Measurements from ENCODE around the gene CMPK1.
A peak's percentile ranks its signal among the peaks of the same experiment; 100 is the strongest.
"Not testable (repeated sequence)": the region's sequence is repeated elsewhere in the genome, so short reads cannot be mapped to it uniquely, and the experiment has no call there.

CMPK1 gene

DNA sequence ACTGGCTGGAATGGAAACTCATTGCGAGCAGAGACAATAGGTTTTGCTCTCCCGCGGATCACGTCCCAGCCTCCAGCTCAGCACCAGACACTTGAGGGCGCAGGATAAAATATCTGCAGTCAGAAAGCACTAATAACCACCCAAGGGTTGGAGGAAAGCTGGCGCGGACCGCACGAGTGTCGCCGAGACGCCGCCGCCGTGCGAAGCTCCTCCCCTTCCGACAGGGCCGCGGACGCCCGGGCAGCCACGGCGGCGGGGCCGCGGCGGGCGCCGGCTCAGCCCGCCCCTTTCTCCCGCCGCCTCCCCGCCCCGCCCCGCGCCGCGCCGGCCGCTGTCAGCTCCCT lies at the start of gene CMPK1:
Gene CMPK1 (plus strand): TSS at position 213 of the 344 bp plus-strand sequence. CDS start 156 bp downstream, outside the sequence.
- H3K4me3 Mint-ChIP-seq, result no peak within 1 kb of the TSS
- peaks cover 24% of the 10 kb centered on the region for H3K4me1 Mint-ChIP-seq (ENCODE audit: low read depth)
- peak; percentile 84 for DNase-seq
- peaks cover 20% of the 10 kb centered on the region for H3K36me3 Mint-ChIP-seq (ENCODE audit: low read depth)
- peak within 1 kb of the TSS; percentile 97 for H3K27ac Mint-ChIP-seq
- no peaks in the 10 kb centered on the region for H3K9me3 Mint-ChIP-seq
- no peaks in the 10 kb centered on the region for H3K27me3 Mint-ChIP-seq

DNA sequence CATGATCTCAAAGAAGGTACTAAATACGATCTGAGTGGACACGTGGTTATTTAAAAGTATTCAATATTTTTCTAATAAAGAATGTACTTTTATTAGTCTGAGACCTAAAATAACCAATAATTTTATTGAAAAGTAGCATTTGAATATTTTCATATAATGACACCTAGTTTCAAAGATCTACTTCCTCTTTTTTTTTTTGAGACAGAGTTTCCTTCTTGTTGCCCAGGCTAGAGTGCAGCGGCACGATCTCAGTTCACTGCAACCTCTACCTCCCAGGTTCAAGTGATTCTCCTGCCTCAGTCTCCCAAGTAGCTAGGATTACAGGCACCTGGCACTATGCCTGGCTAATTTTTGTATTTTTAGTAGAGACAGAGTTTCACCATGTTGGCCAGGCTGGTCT lies 45.5 kb upstream of the CMPK1 start:
- H3K9me3 Mint-ChIP-seq; H3K4me3 Mint-ChIP-seq; H3K27ac Mint-ChIP-seq; DNase-seq; H3K4me1 Mint-ChIP-seq (ENCODE audit: low read depth); H3K27me3 Mint-ChIP-seq: not testable (repeated sequence)
- H3K36me3 Mint-ChIP-seq (ENCODE audit: low read depth), result peaks cover 65% of the 10 kb centered on the region

DNA sequence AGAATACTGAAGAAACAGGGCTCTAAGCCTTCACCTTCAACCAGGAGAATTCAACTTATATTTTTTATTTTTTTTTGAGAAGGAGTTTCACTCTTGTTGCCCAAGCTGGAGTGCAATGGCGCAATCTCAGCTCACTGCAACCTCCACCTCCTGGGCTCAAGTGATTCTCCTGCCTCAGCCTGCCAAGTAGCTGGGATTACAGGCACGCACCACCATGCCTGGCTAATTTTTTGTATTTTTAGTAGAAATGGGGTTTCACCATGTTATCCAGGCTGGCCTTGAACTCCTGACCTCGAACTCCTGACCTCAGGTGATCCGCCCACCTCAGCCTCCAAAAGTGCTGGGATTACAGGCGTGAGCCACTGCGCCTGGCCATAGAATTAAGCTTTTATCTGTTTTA lies 38.7 kb upstream of the CMPK1 start:
- H3K27me3 Mint-ChIP-seq; H3K9me3 Mint-ChIP-seq; DNase-seq; H3K4me1 Mint-ChIP-seq (ENCODE audit: low read depth); H3K4me3 Mint-ChIP-seq; H3K27ac Mint-ChIP-seq: not testable (repeated sequence)
- peaks cover 57% of the 10 kb centered on the region for H3K36me3 Mint-ChIP-seq (ENCODE audit: low read depth)

DNA sequence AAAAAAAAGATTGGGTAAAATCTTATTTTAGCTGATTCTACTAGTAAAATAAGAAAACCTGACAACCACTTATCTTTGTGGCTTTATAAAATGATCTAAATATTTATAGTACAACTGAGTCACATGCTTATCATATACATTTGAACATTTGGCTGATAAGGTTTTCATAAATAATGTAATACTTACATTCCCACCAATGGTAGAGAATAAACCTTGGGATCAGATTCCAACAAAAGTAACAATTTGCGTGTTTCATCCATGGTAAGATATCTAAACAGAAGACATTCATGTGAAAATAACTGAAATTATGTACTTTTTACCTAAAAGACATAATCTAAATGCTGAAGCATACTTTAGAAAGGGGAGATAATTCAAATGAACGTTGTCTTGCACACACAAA lies 38.0 kb upstream of the CMPK1 start:
- H3K36me3 Mint-ChIP-seq (ENCODE audit: low read depth), result peaks cover 55% of the 10 kb centered on the region
- no peak for DNase-seq
- H3K9me3 Mint-ChIP-seq, result no peaks in the 10 kb centered on the region
- no peak overlapping the region for H3K4me3 Mint-ChIP-seq
- H3K4me1 Mint-ChIP-seq (ENCODE audit: low read depth), result peaks cover 2% of the 10 kb centered on the region
- no peak overlapping the region for H3K27ac Mint-ChIP-seq
- H3K27me3 Mint-ChIP-seq, result no peaks in the 10 kb centered on the region

- H3K27ac Mint-ChIP-seq, result no peak overlapping the region
These were observed 35.4 kb upstream of the CMPK1 start for GRCh38 chr1:47298025-47298699.

DNA sequence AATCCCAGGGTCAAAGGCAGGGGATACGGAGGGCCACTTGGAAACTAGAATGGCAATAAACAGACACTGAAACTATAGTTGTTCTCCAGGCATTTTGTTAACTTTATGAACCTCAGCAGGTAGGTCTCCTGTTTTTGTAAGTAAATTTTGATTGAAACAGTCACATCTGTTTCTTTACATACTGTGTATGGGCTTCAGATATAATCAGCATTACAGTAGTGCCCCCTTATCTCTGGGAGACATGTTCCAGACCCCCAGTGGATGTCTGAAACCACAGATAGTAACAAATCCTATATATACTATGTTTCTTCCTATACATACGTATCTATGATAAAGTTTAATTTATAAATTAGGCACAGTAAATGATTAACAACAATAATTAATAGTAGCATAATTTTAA lies 31.1 kb upstream of the CMPK1 start:
- H3K4me1 Mint-ChIP-seq (ENCODE audit: low read depth), result no peaks in the 10 kb centered on the region

More at GRCh38 chr1:47298025-47298699, 35.4 kb upstream of the CMPK1 start:
- Mint-ChIP-seq H3K36me3 (ENCODE audit: low read depth) (peaks cover 63% of the 10 kb centered on the region), H3K9me3 (no peaks in the 10 kb centered on the region), H3K27me3 (no peaks in the 10 kb centered on the region), H3K4me3 (no peak overlapping the region), H3K4me1 (ENCODE audit: low read depth) (no peaks in the 10 kb centered on the region)
- DNase-seq, result no peak

GRCh38 chr1:47309427-47309826 lies 24.2 kb upstream of the CMPK1 start:
- H3K4me3 Mint-ChIP-seq, result no peak overlapping the region

More for the DNA sequence above, 31.1 kb upstream of the CMPK1 start:
- Mint-ChIP-seq H3K36me3 (ENCODE audit: low read depth) (peaks cover 69% of the 10 kb centered on the region), H3K9me3 (no peaks in the 10 kb centered on the region), H3K27me3 (no peaks in the 10 kb centered on the region), H3K27ac (no peak overlapping the region), H3K4me3 (no peak overlapping the region)
- DNase-seq, result no peak

DNA sequence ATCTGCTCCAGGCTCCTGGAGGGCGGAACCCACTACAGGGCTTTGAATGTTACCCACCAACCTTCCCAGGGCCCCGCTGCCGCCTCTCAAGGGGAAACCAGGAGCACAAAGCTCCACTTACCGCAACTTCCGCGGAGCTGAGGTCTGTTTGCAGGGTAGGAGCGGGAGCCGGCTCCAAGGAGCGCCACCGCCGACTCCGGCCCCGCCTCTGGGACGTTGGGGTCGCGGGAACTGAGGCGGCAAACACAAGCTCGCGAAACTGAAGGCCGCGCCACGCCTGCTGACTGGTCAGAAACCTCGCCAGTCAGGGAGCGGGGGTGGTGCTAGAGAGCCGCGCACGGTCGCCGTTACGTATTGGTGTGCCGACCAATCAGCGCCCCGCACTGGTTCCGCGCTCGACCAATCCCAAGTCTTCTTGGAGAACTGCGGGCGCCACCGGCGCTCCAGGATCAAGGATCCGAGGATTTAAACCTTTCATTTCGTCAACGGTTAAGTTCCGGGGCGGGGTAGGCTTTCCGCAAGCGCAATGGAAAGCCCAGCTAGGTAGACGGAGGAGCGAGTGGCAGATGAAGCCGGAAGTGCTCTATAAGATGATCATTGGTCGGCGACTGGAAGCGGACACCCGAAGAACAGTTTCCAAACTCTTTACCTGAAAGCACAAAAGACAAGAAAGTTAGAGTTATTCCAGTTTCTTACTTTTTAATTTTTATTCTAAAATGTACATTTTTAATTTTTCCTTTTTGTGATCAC lies 19.5 kb upstream of the CMPK1 start, which contains the start of gene STIL:
Gene STIL (minus strand): TSS at position 233 of the 750 bp plus-strand sequence. CDS start 3,828 bp downstream, outside the sequence.
- DNase-seq, result peak; percentile 96
- Mint-ChIP-seq H3K4me3 (peak within 1 kb of the TSS; percentile 98), H3K27me3 (no peaks in the 10 kb centered on the region), H3K4me1 (ENCODE audit: low read depth) (peaks cover 10% of the 10 kb centered on the region), H3K9me3 (no peaks in the 10 kb centered on the region), H3K36me3 (ENCODE audit: low read depth) (peaks cover 33% of the 10 kb centered on the region), H3K27ac (peak within 1 kb of the TSS; percentile 96)

More at GRCh38 chr1:47309427-47309826, 24.2 kb upstream of the CMPK1 start:
- Mint-ChIP-seq H3K4me1 (ENCODE audit: low read depth) (peaks cover 10% of the 10 kb centered on the region), H3K27me3 (no peaks in the 10 kb centered on the region), H3K9me3 (no peaks in the 10 kb centered on the region), H3K36me3 (ENCODE audit: low read depth) (peaks cover 62% of the 10 kb centered on the region), H3K27ac (no peak overlapping the region)
- DNase-seq, result no peak

- DNase-seq, result no peak
- H3K4me3 Mint-ChIP-seq, result no peak overlapping the region
- H3K27ac Mint-ChIP-seq, result no peak overlapping the region
- no peaks in the 10 kb centered on the region for H3K9me3 Mint-ChIP-seq
- H3K36me3 Mint-ChIP-seq (ENCODE audit: low read depth), result peaks cover 9% of the 10 kb centered on the region
- peaks cover 5% of the 10 kb centered on the region for H3K4me1 Mint-ChIP-seq (ENCODE audit: low read depth)
- no peaks in the 10 kb centered on the region for H3K27me3 Mint-ChIP-seq
These were observed 15.7 kb upstream of the CMPK1 start for GRCh38 chr1:47317841-47318240.

- not testable (repeated sequence) for DNase-seq; H3K27me3 Mint-ChIP-seq; H3K36me3 Mint-ChIP-seq (ENCODE audit: low read depth); H3K4me1 Mint-ChIP-seq (ENCODE audit: low read depth); H3K4me3 Mint-ChIP-seq; H3K27ac Mint-ChIP-seq; H3K9me3 Mint-ChIP-seq
These were observed 13.6 kb upstream of the CMPK1 start for GRCh38 chr1:47319968-47320367.

DNA sequence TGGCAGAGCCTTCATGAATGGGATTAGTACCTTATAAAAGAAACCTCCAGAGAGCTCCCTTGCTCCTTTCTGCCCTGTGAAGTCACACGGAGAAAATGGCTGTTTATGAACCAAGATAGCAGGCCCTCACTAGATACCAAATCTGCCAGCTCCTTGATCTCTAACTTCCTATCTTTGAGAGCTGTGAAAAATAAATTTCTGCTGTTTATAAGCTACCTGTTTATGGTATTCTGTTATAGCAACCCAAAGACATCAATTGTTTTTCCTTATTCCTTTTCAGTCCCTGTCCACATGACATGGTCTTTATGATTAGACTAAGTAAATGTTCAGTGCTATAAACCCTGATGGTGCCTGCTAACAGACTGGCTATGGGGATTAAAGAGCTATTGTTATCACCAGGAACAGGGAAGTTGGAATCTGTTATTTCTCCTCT lies 10.0 kb upstream of the CMPK1 start:
- Mint-ChIP-seq H3K4me1 (ENCODE audit: low read depth) (no peaks in the 10 kb centered on the region), H3K27me3 (no peaks in the 10 kb centered on the region), H3K27ac (no peak overlapping the region), H3K36me3 (ENCODE audit: low read depth) (no peaks in the 10 kb centered on the region), H3K4me3 (no peak overlapping the region), H3K9me3 (no peaks in the 10 kb centered on the region)
- no peak for DNase-seq

DNA sequence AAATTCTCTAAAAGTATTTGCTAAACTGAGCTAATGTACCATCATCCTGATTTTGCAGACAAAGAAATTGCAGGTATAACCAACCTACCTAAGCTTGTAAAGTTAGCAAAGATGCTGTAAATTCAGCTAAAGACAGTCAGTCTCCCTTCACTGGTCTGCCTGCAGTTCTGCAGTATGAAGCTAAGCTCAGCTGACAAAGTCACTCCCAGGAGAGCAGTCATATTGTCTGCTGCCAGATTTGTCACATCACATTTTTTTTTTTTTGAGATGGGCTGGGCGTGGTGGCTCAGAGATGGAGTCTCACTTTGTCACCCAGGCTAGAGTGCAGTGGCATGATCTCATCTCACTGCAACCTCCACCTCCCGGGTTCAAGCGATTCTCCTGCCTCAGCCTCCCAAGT lies 8.9 kb upstream of the CMPK1 start:
- H3K4me1 Mint-ChIP-seq (ENCODE audit: low read depth), result no peaks in the 10 kb centered on the region
- no peak for DNase-seq

GRCh38 chr1:47325528-47325927 lies 8.1 kb upstream of the CMPK1 start:
- Mint-ChIP-seq H3K27me3 (no peaks in the 10 kb centered on the region), H3K9me3 (no peaks in the 10 kb centered on the region), H3K27ac (no peak overlapping the region), H3K4me3 (no peak overlapping the region), H3K36me3 (ENCODE audit: low read depth) (peaks cover 2% of the 10 kb centered on the region), H3K4me1 (ENCODE audit: low read depth) (peaks cover 6% of the 10 kb centered on the region)
- no peak for DNase-seq

More for the DNA sequence above, 8.9 kb upstream of the CMPK1 start:
- no peak overlapping the region for H3K27ac Mint-ChIP-seq
- H3K36me3 Mint-ChIP-seq (ENCODE audit: low read depth), result peaks cover 2% of the 10 kb centered on the region
- H3K9me3 Mint-ChIP-seq, result no peaks in the 10 kb centered on the region
- H3K27me3 Mint-ChIP-seq, result no peaks in the 10 kb centered on the region
- H3K4me3 Mint-ChIP-seq, result no peak overlapping the region

GRCh38 chr1:47326271-47326670 lies 7.3 kb upstream of the CMPK1 start:
- DNase-seq, result no peak

DNA sequence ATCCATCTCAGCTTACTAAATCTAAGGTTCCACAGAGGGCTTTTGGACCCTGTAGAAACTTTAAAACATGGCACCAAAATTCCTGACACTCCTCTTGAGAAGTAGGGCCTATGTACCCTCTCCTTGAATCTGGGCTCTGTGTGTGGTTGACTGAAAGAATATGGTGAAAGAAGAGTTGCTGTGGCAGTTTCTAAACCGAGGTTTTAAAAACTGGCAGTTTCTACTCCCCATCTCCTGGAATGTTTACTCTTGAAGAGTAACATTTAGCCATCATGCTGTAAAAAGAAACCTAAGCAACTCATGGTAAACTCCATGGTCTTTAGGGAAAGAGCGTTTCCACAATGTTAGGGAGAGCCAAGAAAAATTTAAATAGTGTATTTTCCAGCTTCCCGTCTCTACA lies 4.6 kb upstream of the CMPK1 start:
- Mint-ChIP-seq H3K27ac (no peak overlapping the region), H3K4me3 (no peak overlapping the region), H3K27me3 (no peaks in the 10 kb centered on the region), H3K9me3 (no peaks in the 10 kb centered on the region), H3K36me3 (ENCODE audit: low read depth) (peaks cover 2% of the 10 kb centered on the region), H3K4me1 (ENCODE audit: low read depth) (peaks cover 7% of the 10 kb centered on the region)
- DNase-seq, result no peak

More at GRCh38 chr1:47326271-47326670, 7.3 kb upstream of the CMPK1 start:
- peaks cover 2% of the 10 kb centered on the region for H3K36me3 Mint-ChIP-seq (ENCODE audit: low read depth)
- no peaks in the 10 kb centered on the region for H3K27me3 Mint-ChIP-seq
- peaks cover 7% of the 10 kb centered on the region for H3K4me1 Mint-ChIP-seq (ENCODE audit: low read depth)
- no peaks in the 10 kb centered on the region for H3K9me3 Mint-ChIP-seq
- no peak overlapping the region for H3K4me3 Mint-ChIP-seq
- H3K27ac Mint-ChIP-seq, result no peak overlapping the region

Data from activated T-cell treated with anti-CD3 and anti-CD28 coated beads, Interleukin-2, amount 50 U/mL, for 24 hours (primary cell).